HG03460 (cell line): ENCODE measurements around the gene TOMM22.
"Not testable (repeated sequence)": the region's sequence is repeated elsewhere in the genome, so short reads cannot be mapped to it uniquely, and the experiment has no call there.

Experiments used
- ATAC-seq: cut with Tn5 transposase; IDR thresholded peaks from one replicate; pipeline ENCODE4 v1.9.1; 2021; ENCODE audit not compliant: unreplicated experiment

TOMM22 gene

DNA sequence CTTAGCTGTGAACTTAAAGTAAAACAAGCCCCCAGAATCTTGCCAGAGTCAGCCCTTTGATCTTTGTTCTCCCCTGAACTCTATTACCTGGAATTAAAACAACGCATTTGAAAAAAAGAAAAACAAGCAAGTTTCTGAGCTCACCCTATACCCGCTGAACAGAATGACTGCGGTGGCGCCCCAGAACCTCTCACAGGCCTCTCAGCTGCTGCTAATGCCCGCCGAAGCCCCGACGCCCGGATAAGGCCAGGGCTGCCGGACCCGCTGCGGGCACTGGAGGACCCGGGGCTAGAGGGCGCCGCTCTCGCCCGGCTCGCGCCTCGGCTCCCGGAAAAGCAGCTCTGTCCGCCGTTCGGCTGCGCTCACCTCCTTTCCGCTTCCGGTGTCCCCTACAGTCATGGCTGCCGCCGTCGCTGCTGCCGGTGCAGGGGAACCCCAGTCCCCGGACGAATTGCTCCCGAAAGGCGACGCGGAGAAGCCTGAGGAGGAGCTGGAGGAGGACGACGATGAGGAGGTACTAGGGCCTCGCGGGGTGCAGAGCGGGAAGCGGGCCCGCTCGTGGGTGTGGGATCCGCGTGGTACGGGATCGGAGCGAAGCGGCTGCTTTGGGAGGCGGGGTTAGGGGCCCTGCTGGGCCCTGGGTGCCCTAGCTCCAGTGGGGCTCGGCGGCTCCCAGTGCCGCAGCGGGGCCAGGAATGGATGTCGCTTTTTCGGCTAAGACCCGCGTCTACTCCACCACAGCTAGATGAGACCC, at the start of gene TOMM22:
TSS of gene TOMM22 (plus strand) at position 376 of the 754 bp plus-strand sequence. CDS start at position 398, 22 bp downstream.
- peak; percentile 96 for ATAC-seq

DNA sequence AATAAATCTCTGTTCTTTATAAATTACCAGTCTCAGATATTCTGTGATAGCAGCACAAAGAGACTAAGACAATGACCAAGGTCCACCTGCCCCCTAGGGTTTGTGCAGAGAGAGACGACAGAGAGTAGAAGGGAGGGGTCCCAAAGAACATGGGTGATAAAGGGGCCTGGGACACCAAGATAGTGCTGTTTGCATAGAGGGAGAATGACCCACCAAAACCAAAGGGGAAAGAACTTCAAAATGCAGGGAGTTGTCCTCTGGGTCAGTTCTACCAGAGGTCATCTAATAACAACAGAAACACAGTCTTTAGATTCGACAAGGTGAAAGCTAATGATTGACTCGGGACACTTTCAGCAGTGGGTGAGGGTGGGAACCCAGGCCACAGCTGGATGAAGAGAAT, 49.2 kb upstream of the TOMM22 start:
- no peak for ATAC-seq

DNA sequence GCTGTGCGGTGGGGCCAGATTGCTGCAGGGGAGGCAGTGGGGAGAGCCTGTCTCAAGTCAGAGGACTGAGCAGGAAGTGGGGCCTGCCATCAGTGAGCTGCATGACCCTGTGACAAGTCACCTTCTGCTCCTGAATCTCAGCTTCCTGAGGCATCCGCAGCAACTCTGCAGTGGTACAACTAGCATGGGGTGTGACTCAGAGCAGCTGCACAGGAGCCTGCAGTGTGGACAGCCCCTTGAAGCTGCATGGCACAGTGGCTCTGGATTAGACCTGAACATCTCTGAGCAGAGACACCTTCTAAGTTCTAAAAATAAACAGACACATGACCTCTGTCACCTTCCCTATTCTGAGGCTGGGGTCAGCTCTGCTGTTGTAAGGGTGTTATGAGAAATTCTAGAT, 43.5 kb upstream of the TOMM22 start:
- no peak for ATAC-seq

DNA sequence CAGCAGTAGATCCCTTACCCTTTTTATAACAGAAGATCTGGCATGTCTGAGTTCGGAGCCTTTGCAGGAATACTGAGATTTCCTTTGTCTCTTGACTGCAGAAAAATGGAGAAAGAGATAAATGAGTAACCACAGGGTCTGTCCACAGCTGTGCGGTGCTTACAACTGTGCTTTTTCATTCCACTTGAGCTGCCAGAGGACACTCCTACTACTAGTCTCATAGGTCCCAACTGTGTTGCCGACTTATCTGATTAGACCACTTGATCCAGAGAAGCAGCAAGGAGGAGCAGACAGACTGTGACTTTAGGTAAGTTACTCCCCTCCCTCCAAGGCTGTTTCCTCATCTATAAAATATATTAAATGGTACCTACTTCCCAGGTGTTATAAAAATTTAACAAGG, 43.0 kb upstream of the TOMM22 start:
- no peak for ATAC-seq

DNA sequence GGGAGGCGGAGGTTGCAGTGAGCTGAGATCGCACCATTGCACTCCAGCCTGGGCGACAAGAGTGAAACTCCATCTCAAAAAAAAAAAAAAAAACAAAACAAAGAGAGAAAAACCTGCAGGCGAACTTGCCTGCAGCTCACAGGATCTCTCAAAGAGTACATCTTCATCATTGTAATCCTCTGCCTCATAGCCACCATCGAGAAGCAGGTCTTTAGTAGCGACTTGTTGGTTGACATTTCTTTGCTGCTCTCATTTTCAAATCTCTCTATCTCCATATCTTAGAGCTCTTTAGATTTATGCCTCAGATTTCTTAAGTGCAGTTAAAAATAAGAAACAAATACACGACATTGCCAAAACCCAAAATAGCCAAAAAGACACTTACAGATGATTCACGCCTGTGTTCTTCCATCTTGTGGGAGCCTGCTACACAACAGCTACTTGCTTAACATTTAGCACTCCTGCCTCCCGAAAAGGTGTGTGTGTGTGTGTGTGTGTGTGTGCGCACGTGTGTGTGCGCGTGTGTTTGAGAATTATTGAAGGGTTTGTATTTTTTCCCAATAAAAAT, 40.2 kb upstream of the TOMM22 start:
- ATAC-seq: no peak

DNA sequence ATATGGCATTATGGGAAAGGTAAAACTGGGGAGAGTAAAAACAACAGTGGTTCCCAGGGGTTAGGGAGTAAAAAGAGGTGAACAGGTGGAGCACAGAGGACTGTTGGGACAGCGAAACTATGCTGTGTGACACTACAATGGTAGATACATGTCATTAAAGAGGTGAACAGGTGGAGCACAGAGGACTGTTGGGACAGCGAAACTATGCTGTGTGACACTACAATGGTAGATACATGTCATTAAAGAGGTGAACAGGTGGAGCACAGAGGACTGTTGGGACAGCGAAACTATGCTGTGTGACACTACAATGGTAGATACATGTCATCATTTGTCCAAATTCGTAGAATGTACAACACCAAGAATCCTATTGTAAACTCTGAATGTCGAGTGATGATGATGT, 37.5 kb upstream of the TOMM22 start:
- not testable (repeated sequence) for ATAC-seq

DNA sequence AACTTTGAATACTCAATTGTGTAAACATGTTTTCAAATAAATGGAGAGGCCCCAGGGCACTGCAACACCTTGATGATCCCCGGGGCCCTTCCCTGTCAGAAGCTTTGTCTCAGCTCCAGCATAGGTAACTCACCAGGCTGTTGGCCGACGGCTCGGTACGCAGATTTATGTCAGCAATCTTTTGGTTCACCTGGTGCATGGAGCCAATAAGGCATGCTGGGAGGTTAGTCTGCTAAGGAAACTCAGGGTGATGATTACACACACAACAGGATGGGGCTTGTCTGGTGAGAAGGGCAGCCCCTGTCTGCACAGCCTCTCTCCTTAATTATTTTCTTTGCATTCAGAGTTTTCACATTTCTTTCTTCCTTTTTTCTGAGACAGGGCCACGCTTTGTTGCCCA, 36.3 kb upstream of the TOMM22 start:
- no peak for ATAC-seq

DNA sequence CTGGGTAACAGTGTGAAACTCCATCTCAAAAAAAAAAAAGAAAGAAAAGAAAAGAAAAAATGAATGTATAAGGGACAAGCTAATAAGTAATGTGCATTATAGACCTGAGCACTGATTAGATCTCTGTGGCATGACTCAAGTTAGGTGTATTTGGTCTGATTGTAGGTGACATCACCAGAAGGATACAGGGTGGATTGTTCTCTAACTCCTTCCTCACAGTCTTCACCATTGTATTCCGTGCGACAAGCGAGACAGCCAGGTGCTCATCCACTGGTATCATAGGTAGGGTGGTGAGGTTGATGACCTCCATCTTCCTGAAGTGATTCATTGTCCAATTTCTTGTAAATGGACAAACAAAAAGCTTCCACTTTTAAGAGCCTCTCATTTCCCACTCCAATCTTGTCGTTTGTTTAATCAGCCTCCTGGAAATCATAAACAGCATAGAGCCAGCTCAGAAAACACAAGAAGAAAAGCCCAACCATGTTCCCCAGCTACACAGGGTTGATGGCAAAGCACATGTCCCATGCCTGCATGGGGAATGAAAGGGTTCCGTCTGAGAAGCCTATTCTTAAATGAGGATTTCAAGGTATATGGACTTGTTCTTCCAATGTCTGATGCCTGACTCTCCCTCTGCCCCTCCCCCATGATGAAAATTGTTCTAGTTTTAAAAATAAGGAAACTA, 31.8 kb upstream of the TOMM22 start:
- no peak for ATAC-seq

DNA sequence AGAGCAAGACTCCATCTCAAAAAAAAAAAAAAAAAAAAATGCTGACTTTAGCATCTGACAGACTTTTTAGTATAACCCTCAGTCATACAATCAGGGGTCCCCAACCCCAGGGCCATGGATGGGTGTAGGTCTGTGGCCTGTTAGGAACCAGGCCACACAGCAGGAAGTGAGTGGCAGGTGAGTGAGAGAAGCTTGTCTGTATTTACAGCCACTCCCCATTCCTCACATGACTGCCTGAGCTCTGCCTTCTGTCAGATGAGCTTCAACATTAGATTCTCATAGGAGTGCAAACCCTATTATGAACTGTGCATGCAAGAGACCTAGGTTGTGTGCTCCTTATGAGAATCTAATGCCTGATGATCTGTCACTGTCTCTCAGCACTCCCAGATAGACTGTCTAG, 28.9 kb upstream of the TOMM22 start:
- no peak for ATAC-seq

DNA sequence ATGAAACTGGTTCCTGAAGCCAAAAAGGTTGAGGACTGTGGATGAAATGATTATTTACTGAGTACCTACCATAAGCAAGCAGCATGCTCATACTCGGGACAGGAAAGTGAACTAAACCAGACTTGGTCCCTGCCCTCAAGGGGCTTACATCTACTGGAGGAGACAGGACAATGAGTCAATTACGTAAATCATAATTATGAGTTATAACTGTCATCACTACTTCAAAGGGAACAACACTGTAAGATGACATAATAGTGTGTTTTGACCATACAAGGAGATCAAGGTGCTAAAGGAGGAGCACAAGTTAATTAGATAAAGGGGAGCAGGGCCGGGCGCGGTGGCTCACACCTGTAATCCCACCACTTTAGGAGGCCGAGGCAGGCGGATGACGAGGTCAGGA, 28.0 kb upstream of the TOMM22 start:
- no peak for ATAC-seq

DNA sequence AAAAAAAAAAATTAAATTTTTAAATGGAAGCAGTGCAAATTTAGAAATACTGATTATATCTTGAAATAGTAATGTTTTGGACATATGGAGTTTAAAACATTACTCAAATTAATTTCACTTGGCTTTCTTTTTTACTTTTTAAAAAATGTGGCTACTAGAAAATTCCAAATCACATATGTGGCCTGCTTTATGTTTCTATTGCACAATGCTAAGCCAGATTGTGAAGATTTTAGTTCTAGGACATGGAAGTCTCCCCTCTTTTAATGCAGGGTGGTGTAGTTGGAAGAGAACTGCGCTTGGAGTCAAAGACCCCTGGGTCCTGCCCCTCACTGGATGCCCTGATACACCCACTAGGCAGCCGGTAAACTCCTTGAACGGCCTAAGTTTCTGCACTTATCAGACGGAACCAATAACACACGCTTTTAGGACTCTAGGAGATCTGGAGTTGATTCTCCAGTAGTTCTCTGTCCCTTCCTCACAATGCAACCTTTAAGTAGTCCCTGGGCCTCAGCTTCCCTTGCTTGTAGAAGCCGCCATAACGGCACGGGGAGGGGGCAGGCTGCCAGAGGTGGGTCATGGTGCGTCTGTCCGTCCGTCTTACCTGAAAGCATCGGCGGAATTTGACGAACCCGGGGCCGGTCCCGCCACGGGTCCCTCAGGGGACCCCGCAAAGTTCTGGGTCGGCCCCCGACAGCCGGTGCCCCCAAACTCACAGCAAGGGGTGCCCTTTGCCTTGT, 26.1 kb upstream of the TOMM22 start:
- no peak for ATAC-seq

DNA sequence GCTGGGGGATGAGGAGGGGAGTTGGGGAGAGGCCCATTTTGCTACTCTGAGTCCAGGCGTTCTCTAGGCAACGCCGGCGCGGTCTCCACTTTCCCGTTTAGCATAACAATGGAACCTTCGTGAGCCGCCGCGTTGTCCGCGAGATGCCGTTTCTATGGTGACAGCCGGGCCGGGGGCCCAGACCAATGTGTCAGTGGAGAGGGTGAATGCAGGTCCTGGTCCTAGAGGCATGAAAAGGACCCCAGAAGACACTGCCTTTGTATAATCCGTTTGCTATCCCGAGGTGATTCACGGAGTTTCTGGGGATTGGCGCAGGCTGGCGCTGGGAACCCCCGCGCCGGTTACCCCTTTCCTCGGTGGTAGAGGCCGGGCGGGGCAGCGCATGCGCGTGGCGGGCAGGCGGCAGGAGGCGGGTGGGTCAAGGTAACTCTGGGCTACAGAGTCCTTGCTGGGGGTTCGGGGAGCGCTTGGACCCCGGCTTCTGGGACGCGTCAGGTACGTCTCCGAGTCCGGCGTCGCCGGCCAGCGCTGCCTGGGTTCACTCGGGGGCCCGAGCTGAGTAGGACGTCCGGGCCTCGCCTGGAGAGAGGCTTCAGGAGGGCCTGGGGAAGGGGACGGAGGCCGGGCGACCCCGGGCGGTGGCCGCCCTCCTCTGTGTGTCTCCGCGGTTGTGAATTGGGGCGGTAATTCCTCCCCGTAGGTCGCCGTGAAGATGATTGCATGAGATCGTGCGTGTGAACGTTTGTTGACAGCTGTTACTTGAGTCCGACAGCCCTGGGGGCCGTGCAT, 25.3 kb upstream of the TOMM22 start, which contains the start of the genes CBY1 and FAM227A:
TSS of gene CBY1 (plus strand) at position 383 of the 789 bp plus-strand sequence. CDS start 11,417 bp downstream, outside the sequence.
TSS of gene FAM227A (minus strand) at position 137 of the 789 bp plus-strand sequence. CDS start 6,224 bp downstream, outside the sequence.
- ATAC-seq: peak; percentile 54

DNA sequence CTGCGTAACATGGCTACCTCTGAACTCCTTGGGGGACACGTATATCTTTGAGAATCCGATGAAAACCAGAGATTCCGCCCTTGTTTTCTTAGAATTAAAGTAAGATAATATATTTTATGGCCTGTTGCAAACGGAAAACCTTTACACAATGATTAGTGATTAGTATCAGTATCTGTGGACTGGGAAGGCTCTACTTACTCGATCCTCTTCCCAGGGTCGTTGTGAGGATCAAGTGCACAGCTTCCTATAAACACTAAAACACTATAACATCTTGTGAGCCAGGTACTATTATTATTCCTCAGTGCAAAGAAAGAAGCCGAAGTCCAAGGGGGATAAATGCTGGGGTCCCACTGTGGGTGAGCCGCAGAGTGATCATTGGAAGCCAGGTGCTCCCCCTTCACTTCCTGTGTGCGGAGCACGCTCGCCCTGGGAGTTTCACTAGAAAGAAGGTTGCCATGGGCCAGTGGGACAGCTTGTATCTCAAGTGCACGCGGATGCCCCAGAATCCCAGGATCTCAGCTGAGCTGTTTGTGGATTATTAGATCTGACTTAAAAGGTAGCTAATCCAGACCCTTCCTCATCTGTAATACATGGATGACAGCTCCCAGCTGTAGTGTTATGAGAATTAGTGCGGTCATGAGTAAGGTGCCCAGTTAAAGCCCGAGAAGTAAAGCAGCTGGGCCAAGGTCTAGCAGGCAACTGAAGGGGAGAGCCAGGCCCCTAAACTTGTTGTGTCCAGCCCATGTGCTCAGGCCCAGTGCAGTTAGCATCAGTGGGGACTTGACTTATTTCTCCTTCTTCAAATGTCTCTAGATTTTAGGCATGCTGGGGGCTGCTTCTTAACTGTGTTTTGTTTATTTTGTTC, 24.5 kb upstream of the TOMM22 start:
- ATAC-seq: peak; percentile 45

DNA sequence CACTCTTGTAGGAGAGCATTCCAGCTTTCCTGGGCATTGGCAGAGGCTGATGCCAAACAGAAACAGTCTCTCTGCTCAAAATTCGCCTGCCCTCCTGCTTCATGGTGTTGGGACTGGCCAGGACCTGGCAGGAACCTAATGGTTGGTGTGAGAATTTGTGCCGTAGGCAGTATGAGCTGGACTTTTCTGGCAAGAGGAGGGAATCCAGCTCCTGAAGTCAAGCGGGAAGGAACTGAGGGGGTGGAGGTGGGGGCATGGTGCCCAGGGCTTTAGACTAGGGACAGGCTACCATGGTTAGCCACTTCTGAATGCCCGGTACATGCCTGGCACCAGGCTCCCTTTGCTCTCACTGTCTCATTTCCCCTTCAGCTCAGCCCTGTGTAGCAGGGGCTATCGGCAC, 6.9 kb upstream of the TOMM22 start:
- no peak for ATAC-seq

DNA sequence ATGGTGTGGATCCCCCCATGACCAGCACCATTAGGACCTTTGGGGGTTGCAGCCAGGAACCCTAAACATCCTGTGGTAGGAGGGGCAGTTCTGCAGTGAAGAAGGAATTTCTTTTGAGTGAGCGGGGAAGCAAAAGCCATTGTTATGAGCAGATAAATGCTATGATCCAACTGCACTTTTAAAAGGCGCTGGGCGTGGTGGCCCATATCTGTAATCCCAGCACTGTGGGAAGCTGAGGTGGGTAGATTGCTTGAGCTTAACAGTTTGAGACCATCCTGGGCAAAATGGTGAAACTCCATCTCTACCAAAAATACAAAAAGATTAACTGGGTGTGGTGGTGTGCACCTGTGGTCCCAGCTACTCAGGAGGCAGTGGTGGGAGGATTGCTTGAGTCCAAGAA, 5.9 kb upstream of the TOMM22 start:
- no peak for ATAC-seq

DNA sequence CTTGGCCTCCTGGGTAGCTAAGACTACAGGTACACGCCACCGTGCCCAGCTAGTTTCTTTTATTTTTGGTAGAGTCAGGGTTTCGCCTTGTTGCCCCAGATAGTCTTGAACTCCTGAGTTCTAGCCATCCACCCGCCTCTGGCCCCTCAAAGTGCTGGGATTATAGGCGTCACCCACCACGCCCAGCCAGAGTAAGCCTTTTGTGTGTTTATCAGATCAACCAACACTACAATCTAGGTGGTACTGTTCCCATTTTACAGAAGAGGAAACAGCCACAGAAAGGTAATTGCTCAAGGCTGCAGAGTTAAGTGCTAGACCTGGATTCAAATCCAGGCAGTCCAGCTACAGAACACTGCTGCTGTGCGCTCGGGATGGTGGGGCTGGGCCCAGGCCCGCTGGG, 3.1 kb downstream of the TOMM22 start:
- ATAC-seq: no peak

DNA sequence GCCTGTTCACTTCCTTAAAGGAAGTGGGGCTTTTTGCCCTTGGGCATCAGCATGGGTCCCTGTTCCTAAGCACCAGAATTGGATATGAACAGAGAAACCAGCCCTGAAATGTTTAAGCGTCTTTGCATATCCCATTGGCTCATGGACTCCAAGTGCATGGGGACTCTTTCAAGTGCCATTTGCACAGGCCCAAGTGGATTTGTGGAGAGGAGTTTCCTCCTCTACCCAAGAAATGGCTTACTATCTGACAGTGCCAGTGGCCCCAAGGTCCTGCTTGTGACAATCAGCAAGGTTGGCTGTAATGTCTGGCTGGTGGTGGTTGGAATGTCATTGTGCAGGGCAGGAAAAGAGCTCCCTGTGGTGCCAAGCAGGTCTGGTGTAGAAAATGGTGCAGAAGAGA, 4.0 kb downstream of the TOMM22 start:
- no peak for ATAC-seq

DNA sequence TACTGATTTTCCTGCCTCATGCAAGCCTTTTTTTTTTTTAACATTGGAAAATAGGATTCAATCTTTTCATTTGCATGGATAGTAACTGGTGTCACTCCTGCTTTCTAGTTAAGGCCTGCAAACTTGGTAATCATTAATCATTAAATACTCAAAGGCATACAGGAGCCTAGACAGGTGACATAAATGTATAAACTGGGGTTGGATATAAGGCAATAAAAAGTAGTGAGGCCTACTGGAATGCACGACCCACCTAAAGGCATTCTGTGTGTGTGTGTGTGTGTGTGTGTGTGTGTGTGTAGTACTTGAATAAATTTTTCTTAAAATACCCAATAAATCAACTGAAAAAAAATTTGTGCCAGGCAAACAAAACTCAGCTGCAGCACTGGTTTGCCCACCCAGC, 7.9 kb downstream of the TOMM22 start:
- ATAC-seq: no peak

DNA sequence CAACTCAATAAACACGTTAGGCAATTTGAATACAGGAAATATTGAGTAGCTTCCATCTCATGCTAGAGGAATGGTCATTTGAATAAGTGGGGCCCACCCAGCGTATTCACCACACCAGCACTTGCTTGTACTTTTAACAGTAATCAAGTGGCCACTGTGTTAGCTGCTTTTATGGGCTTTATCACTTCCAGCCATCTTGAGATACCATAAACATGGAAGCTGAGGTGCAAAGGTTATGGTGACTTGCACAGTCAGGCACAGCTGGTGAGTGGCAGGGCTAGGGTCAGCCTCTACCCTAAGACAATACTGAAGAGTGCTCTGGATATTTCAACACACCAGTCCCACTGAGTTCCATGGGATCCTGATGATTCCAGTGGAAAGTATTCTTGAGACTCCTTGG, 12.3 kb downstream of the TOMM22 start:
- ATAC-seq: no peak

DNA sequence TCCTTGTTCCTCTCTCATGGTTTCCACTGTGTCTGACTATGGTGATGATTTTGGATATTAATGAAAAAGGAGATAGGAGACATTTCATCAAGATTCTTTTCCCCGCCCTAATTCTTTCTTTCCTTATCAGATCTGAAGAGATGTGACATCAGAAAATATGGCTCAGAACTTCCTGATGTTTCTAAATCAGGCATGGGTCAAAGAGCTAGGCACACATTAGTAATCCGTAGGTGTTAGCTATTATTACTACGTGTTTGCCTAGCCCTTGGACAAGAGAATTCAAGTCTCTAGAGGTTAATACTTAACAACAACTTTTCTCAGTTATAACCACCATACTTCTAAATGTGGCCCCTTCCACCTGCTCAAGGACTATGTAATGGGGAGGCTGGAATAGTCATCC, 13.2 kb downstream of the TOMM22 start:
- ATAC-seq: no peak
